GM12878 (cell line): ENCODE measurements around the gene LMLN. TPM values are rescaled to one million over a fixed set of nuclear protein-coding genes. Genes with fewer than 3 reads are reported as not detected.

Experiments used
- ATF7 ChIP-seq: fragments of 450-650 bp; IDR thresholded peaks from 2 replicates; pipeline ENCODE4 v1.6.1; 2016; ENCODE audit warnings: low read depth, mild to moderate bottlenecking
- CREM ChIP-seq: IDR thresholded peaks from 2 replicates; pipeline ENCODE4 v1.6.1; 2014; ENCODE audit warnings: antibody characterized with exemption, low read depth
- DPF2 ChIP-seq: fragments of 450-650 bp; IDR thresholded peaks from 2 replicates; pipeline ENCODE4 v1.6.1; 2017; ENCODE audit warnings: mild to moderate bottlenecking
- FOS ChIP-seq: IDR thresholded peaks from 3 replicates; pipeline ENCODE4 v1.6.1; 2011; ENCODE audit warnings: borderline replicate concordance; ENCODE audit not compliant: insufficient read length; ENCODE audit errors: extremely low read depth
- IKZF2 ChIP-seq, 2 experiments: fragments of 450-650 bp; IDR thresholded peaks; 2 replicates each; pipeline ENCODE4 v1.6.1; 2017; ENCODE audit warnings: mild to moderate bottlenecking in 2 of 2, moderate library complexity in 2 of 2
- PAX8 ChIP-seq: fragments of 450-650 bp; IDR thresholded peaks from 2 replicates; pipeline ENCODE4 v1.6.1; 2017; ENCODE audit warnings: mild to moderate bottlenecking, moderate library complexity
- POU2F2 ChIP-seq: IDR thresholded peaks from 3 replicates; pipeline ENCODE4 v1.6.1; 2011; ENCODE audit warnings: low read depth, mild to moderate bottlenecking, low read length, borderline replicate concordance
- SP1 ChIP-seq: IDR thresholded peaks from one replicate; pipeline ENCODE4 v1.6.1; 2011; ENCODE audit warnings: low read depth, low read length
- YBX1 ChIP-seq: fragments of 450-650 bp; IDR thresholded peaks from 2 replicates; pipeline ENCODE4 v1.6.1; 2016; ENCODE audit warnings: antibody characterized with exemption
- ZNF384 ChIP-seq: IDR thresholded peaks from 2 replicates; pipeline ENCODE4 v1.6.1; 2012; ENCODE audit warnings: low read depth, mild to moderate bottlenecking, low read length, improper control_type of control experiment, borderline replicate concordance
- polyA plus RNA-seq, 11 experiments: library from polyadenylated mRNA; depleted of rRNA in 4 of 11; unstranded in 6 of 11; stranded (reverse) in 5 of 11; fragments of >200 nt; fragmentation: Nextera tagmentation in 4 of 11; fragmentation: Illumina TruSeq in 1 of 11; extraction: Ambion mirVana in 4 of 11; extraction: Trizol in 1 of 11; gene quantifications; 1 replicate in 1 of 11; 2 replicates in 10 of 11; pipeline versions ENCODE4 v1.2.1 to v1.2.3, GENCODE V29; 2011 to 2016; ENCODE audit warnings: inconsistent platforms in 2 of 11, missing spikeins in 2 of 11, low read depth in 1 of 11
- total RNA-seq, 4 experiments: library from RNA; depleted of rRNA in 3 of 4; stranded (reverse); fragments of >200 nt in 3 of 4; fragmentation: Illumina TruSeq in 1 of 4; extraction: Trizol in 1 of 4; gene quantifications; 2 replicates each; pipeline versions ENCODE4 v1.2.1 to v1.2.3, GENCODE V29; 2013 to 2021
- TF ChIP-seq, protein P1 (sequence below): fragments of 450-650 bp; IDR thresholded peaks from 2 replicates; pipeline ENCODE4 v1.6.1; 2017; ENCODE audit warnings: mild to moderate bottlenecking
- TF ChIP-seq, protein P2 (sequence below): fragments of 150-350 bp; IDR thresholded peaks from 2 replicates; pipeline ENCODE4 v1.6.1; 2014; ENCODE audit warnings: mild to moderate bottlenecking, low read depth, low read length
- TF ChIP-seq, protein P3 (sequence below): IDR thresholded peaks from 2 replicates; pipeline ENCODE4 v1.6.1; 2012; ENCODE audit warnings: low read depth, low read length, improper control_type of control experiment
- TF ChIP-seq, protein P4 (sequence below): fragments of 450-650 bp; IDR thresholded peaks from 2 replicates; pipeline ENCODE4 v1.6.1; 2018; ENCODE audit warnings: borderline replicate concordance, mild to moderate bottlenecking; ENCODE audit not compliant: partially characterized antibody
- TF ChIP-seq, protein P5 (sequence below): fragments of 450-650 bp; IDR thresholded peaks from 2 replicates; pipeline ENCODE4 v1.6.1; 2017; ENCODE audit warnings: mild to moderate bottlenecking, moderate library complexity
- TF ChIP-seq, protein P6 (sequence below): IDR thresholded peaks from 2 replicates; pipeline ENCODE4 v1.6.1; 2011; ENCODE audit warnings: low read depth, low read length, improper control_type of control experiment, borderline replicate concordance

The LMLN gene
- total and polyA plus RNA-seq, 10 of the 15 experiments (the other 5 are each of a cell fraction or from before 2014, with no cell fraction given) = 0.02 to 1.7 (median 0.81) TPM

DNA sequence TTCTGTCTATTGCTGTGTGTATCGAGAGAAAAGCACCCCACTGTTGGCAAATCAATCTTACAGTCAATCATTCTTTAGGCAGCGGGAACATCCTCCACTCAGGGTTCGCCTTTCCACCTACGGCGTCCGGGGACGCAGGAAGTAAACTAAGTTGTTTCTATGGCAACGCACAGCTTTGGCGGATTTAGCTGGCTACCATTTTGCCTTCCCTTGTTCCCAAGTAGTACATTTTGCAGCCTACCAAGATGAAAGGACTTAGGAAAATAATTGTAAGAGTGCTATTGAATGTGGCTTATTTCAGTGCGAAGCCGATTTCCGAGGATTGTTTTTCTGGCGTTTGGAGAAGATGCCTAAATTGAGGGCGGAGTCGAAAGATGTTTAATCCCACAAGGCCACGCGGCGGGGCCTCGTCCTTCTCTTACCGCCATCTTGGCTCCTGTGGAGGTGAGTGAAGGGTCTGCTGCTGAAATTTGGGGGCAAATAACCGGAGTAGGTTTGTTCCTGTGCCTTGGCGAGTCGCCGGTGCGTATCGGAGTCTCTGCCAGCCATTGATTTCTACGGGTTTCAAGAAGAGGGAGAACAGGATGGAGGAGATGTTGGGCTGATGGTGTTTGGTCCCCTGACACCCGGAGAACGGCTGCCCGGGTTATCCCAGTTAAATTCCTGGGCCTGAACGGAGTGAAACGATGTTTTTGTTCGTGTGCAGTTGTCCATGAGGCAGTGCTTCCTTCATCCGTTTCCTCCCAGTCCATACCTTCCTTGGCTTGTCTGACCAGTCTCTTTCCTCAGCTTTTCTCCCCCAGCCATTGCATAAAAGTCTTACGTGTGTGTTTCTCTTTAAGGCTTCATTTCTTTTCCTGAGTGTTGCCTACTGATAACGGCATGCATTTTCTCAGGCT, 10.0 kb upstream of the LMLN start, which contains the start of gene RPL35A (continued):
- TF ChIP-seq, protein P1, sequence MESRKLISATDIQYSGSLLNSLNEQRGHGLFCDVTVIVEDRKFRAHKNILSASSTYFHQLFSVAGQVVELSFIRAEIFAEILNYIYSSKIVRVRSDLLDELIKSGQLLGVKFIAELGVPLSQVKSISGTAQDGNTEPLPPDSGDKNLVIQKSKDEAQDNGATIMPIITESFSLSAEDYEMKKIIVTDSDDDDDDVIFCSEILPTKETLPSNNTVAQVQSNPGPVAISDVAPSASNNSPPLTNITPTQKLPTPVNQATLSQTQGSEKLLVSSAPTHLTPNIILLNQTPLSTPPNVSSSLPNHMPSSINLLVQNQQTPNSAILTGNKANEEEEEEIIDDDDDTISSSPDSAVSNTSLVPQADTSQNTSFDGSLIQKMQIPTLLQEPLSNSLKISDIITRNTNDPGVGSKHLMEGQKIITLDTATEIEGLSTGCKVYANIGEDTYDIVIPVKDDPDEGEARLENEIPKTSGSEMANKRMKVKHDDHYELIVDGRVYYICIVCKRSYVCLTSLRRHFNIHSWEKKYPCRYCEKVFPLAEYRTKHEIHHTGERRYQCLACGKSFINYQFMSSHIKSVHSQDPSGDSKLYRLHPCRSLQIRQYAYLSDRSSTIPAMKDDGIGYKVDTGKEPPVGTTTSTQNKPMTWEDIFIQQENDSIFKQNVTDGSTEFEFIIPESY = peak; percentile 86; the same call in 1 of the 2 replicates
- TF ChIP-seq CREM (peak; percentile 45), ZNF384 (no peak), DPF2 (peak; percentile 16; the same call in 1 of the 2 replicates), POU2F2 (peak; percentile 83; the same call in 2 of the 3 replicates), FOS (no peak), ATF7 (peak; percentile 49; the same call in 1 of the 2 replicates), IKZF2 (IDR thresholded peaks at IDR 0.05) (peak in 1 of 2 experiments; percentile 8; a peak in 1 of 4 replicates), SP1 (peak; percentile 6), PAX8 (peak; percentile 89), YBX1 (no peak)
- TF ChIP-seq, protein P2, sequence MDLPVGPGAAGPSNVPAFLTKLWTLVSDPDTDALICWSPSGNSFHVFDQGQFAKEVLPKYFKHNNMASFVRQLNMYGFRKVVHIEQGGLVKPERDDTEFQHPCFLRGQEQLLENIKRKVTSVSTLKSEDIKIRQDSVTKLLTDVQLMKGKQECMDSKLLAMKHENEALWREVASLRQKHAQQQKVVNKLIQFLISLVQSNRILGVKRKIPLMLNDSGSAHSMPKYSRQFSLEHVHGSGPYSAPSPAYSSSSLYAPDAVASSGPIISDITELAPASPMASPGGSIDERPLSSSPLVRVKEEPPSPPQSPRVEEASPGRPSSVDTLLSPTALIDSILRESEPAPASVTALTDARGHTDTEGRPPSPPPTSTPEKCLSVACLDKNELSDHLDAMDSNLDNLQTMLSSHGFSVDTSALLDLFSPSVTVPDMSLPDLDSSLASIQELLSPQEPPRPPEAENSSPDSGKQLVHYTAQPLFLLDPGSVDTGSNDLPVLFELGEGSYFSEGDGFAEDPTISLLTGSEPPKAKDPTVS = peak; percentile 43; the same call in 1 of the 2 replicates
- TF ChIP-seq, protein P3, sequence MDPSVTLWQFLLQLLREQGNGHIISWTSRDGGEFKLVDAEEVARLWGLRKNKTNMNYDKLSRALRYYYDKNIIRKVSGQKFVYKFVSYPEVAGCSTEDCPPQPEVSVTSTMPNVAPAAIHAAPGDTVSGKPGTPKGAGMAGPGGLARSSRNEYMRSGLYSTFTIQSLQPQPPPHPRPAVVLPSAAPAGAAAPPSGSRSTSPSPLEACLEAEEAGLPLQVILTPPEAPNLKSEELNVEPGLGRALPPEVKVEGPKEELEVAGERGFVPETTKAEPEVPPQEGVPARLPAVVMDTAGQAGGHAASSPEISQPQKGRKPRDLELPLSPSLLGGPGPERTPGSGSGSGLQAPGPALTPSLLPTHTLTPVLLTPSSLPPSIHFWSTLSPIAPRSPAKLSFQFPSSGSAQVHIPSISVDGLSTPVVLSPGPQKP = peak; percentile 53
- TF ChIP-seq, protein P4, sequence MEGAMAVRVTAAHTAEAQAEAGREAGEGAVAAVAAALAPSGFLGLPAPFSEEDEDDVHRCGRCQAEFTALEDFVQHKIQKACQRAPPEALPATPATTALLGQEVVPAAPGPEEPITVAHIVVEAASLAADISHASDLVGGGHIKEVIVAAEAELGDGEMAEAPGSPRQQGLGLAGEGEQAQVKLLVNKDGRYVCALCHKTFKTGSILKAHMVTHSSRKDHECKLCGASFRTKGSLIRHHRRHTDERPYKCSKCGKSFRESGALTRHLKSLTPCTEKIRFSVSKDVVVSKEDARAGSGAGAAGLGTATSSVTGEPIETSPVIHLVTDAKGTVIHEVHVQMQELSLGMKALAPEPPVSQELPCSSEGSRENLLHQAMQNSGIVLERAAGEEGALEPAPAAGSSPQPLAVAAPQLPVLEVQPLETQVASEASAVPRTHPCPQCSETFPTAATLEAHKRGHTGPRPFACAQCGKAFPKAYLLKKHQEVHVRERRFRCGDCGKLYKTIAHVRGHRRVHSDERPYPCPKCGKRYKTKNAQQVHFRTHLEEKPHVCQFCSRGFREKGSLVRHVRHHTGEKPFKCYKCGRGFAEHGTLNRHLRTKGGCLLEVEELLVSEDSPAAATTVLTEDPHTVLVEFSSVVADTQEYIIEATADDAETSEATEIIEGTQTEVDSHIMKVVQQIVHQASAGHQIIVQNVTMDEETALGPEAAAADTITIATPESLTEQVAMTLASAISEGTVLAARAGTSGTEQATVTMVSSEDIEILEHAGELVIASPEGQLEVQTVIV = no peak
- TF ChIP-seq, protein P5, sequence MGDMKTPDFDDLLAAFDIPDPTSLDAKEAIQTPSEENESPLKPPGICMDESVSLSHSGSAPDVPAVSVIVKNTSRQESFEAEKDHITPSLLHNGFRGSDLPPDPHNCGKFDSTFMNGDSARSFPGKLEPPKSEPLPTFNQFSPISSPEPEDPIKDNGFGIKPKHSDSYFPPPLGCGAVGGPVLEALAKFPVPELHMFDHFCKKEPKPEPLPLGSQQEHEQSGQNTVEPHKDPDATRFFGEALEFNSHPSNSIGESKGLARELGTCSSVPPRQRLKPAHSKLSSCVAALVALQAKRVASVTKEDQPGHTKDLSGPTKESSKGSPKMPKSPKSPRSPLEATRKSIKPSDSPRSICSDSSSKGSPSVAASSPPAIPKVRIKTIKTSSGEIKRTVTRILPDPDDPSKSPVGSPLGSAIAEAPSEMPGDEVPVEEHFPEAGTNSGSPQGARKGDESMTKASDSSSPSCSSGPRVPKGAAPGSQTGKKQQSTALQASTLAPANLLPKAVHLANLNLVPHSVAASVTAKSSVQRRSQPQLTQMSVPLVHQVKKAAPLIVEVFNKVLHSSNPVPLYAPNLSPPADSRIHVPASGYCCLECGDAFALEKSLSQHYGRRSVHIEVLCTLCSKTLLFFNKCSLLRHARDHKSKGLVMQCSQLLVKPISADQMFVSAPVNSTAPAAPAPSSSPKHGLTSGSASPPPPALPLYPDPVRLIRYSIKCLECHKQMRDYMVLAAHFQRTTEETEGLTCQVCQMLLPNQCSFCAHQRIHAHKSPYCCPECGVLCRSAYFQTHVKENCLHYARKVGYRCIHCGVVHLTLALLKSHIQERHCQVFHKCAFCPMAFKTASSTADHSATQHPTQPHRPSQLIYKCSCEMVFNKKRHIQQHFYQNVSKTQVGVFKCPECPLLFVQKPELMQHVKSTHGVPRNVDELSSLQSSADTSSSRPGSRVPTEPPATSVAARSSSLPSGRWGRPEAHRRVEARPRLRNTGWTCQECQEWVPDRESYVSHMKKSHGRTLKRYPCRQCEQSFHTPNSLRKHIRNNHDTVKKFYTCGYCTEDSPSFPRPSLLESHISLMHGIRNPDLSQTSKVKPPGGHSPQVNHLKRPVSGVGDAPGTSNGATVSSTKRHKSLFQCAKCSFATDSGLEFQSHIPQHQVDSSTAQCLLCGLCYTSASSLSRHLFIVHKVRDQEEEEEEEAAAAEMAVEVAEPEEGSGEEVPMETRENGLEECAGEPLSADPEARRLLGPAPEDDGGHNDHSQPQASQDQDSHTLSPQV = no peak
- TF ChIP-seq, protein P6, sequence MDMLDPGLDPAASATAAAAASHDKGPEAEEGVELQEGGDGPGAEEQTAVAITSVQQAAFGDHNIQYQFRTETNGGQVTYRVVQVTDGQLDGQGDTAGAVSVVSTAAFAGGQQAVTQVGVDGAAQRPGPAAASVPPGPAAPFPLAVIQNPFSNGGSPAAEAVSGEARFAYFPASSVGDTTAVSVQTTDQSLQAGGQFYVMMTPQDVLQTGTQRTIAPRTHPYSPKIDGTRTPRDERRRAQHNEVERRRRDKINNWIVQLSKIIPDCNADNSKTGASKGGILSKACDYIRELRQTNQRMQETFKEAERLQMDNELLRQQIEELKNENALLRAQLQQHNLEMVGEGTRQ = no peak; the same call in 1 of the 2 replicates
